ENCODE measurements around the gene SLC5A12.
"Not testable (repeated sequence)": the region's sequence is repeated elsewhere in the genome, so short reads cannot be mapped to it uniquely, and the experiment has no call there.

The SLC5A12 gene

DNA sequence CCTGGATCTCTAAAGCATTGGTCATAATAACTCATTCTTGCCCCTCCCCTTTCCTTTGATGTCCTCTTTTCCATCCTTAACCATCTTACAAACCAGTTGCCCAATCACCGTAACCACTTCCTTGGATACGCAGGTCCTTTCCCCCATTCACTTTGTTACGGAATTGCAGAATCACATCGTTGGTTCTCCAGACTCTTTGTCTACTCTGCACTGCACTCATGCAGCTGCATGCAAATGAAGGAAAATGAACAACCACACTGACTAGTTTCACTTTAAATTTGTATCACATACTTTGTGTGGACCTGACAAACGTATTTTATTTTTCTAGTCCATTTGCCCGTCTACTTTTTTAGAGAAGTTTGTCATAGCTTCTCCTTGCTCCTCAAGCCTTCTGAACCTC, 69.9 kb downstream of the SLC5A12 start:
- no peak for DNase-seq (ENCODE audit: low spot score)

DNA sequence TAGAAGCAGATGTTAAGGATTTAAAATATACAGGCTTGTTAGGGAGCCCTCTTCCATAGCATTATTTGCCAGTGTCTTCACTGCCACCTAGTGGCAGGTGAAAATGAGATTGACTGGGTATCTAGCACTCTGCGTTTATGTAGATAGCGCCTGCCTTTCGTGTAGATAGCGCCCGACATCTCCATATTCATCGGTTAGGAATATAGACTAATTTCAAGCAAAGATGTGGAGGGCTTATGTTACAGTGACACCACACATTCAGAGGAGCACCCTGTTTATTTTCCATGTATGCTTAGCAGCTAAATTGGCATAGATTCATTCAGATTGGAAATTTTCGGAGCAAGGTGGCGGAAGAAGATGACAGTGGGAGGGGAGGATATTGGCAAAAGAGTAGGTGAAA, 72.0 kb downstream of the SLC5A12 start:
- DNase-seq (ENCODE audit: low spot score), result peak; percentile 28

DNA sequence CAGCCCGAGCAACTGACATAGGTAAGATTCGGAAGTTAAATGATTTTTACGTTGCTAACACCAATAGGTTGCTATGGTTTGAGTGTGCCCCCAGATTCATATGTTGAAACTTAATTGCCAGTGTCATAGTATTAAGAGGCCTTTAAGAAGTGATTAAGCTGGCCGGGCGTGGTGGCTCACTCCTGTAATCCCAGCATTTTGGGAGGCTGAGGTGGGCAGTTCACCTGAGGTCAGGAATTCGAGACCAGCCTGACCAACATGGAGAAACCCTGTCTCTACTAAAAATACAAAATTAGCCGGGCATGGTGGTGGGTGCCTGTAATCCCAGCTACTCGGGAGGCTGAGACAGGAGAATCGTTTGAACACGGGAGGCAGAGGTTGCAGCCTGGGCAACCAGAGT, 78.5 kb downstream of the SLC5A12 start:
- DNase-seq (ENCODE audit: low spot score), result not testable (repeated sequence)

DNA sequence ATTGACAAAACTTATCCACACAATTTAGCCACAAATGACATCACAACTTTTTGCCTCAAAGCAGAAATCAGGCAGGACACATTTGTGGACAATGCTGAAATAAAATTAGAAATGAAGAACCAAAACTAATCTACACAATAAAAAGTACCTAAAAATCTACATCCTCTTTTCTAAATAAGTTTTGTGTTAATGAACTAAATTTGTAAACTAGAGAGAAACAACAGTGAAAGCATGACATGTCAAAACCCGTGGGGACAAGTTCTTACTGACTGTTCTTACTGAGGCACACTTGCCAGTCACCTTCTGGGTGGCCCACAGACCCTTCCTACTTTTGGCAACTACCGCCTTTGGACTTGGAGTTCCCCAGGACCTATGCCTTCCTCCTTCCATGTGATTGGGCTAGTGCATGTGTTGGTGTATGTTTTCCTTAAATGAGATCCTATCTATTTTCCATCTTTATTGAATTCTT, 89.1 kb downstream of the SLC5A12 start:
- DNase-seq (ENCODE audit: low spot score), result no peak

DNA sequence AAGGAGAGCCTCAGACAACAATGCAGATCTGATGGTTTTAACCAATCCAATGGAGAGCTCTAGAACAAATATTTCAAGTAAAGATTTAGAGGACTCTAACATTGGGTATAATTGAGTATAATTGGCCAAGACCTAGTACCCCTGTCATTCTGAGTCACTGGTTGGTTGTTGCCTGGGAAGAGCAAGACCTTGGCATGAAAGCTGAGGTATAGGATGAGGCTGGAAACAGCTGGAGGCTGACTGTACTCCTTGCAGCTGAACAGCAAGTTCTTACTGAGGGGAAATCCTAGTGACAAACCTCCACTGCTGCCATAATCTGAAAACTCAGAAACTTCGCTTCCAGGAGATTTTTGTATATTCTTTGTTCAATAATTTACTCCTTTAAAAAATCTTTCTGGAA, 95.5 kb downstream of the SLC5A12 start:
- no peak for DNase-seq (ENCODE audit: low spot score)

DNA sequence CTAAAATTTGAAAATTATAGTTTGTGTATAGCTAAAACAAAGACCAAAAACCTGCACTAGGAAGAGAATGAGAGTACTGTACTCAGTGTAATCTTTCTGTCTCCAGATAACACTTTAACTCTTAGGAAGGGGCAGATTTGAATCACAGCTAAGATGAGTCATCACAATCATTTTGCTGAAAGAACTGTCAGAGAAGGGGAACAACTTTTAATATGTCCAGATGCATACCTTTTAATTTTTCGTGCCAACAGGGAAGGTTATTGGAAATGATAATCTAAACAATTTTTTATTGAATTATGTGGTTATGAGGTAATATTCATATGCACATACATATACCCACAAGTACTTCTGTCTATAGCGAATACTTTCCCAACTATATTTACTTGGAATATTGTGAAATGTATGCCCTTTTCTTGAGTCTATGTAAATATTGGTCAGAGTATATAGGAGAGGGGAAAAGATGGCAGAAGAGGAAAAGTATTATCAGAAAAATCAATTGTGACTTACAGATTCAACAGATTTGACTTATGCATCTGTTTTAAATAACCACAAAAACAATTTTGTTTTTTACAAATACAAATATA, 98.7 kb downstream of the SLC5A12 start:
- DNase-seq (ENCODE audit: low spot score), result no peak

DNA sequence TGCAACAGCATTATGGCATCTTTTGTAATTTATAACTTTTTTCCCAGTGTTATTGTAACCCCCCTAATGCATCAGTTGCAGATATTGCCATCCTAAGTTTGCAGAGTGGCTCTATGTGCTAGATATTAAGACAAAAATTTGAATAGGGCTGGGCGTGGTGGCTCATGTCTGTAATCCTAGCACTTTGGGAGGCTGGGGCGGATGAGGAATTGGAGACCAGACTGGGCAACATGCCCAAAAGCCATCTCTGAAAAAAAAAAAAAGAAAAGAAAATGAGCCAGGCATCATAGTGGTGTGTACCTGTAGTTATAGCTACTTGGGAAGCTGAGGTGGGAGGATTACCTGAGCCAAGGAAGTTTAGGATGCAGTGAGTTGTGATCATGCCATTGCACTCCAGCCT, 99.7 kb downstream of the SLC5A12 start:
- no peak for DNase-seq (ENCODE audit: low spot score)

DNA sequence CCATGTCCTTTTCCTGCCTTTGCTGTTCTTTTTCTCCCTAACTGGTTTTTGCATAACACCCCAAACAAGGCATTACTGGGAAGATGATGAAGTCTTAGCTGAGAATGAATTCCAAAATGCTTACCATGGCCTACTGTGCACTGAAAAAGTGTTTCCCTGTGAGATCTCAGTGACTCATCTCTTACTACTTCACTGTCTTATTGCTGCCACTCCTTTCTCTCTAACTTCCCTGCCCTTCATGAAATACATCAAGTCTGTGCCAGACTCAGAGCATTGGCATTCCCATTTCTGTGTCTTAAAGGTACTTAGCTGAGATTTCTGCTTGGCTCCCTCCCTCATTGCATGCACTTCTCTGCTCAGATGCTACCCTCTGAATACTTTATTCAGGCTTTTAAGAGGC, 100.7 kb downstream of the SLC5A12 start:
- DNase-seq (ENCODE audit: low spot score), result no peak

DNA sequence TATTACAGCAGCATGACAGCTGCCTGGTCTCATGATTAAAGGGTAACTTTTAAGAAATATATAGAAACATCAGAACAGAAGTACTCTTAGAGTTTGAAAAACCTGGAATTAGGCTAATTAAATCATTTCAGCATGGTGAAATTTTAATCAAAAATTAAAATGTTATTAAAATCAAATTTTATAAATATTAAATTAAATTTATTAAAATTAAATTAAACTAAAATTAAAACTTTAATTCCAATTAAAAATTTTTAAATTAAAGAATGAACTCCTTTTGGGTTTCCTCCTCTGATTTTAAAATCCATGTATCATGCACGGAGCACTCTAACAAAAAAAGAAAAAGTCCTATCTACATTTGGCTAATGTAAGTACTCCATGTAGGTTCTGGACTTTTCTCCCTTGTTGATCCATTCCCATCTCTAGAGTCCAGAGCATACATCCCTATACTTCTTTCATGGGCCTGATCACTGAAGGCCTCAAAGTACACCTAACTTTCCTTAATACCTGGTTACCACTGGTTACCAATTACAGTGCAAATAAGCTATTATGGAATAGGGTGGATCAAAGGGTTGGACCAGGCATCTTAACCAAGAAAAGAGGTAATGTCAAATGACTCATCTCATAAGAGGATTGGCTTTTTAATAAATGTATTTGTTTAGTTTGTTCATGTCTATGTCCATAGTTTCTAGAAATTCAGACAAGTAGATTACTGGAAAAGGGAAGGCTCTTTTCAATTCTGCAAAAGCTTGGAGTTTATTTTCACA, 101.4 kb downstream of the SLC5A12 start:
- no peak for DNase-seq (ENCODE audit: low spot score)

DNA sequence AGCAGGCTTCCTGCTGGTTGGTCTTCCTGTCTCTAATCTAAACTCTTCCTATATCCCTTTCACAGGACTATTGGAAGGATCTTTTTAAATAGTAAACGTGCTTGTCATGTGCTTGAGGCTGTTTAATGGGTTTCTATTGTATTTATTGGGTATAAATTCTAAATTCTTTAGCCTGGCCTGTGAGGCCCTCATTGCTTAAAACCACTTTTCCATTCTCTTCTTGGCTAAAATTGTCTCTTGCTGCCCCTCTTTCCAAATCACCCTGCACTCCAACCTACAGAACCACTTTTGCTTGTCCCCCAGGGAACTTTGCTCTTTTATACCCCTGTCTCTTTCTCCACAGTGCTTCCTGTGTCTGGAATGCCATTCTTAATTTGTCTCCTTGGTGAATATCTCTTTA, 103.4 kb downstream of the SLC5A12 start:
- no peak for DNase-seq (ENCODE audit: low spot score)

Data from putamen (tissue), 1 donor.